HFF-Myc (cell line): ENCODE measurements around the gene ATG4B.

Experiments used
- DNase-seq: peaks from one replicate; pipeline ENCODE4 v3.0.0-alpha.2; 2011; ENCODE audit warnings: low read depth; ENCODE audit errors: extremely low read depth
- H3K4me3 ChIP-seq: replicated peaks from 2 replicates; pipeline ENCODE4 v1.5.1; 2011; ENCODE audit warnings: low read depth, mild to moderate bottlenecking, control low read depth, low read length
- TF ChIP-seq, protein P1 (sequence below): IDR thresholded peaks from 2 replicates; pipeline ENCODE4 v1.5.1; 2012; ENCODE audit warnings: mild to moderate bottlenecking, low read depth, low read length, control low read depth; ENCODE audit errors: missing control alignments

The ATG4B gene

DNA sequence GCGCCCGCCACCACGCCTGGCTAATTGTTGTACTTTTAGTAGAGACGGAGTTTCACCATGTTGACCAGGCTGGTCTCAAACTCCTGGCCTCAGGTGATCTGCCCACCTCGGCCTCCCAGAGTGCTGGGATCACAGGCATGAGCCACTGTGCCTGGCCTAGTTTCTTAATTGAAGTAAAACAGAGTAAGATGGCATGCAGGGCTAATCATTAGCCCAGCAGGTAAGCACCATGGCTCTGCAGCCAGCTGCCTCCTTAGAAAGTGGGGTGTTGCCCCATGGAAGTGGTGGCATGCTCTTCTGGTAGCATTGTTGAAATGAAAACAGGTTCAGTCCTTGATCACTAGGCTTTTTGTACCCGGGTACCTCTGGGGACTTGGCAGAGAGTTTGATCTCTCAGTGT is 12.4 kb downstream of the ATG4B start:
- TF ChIP-seq, protein P1, sequence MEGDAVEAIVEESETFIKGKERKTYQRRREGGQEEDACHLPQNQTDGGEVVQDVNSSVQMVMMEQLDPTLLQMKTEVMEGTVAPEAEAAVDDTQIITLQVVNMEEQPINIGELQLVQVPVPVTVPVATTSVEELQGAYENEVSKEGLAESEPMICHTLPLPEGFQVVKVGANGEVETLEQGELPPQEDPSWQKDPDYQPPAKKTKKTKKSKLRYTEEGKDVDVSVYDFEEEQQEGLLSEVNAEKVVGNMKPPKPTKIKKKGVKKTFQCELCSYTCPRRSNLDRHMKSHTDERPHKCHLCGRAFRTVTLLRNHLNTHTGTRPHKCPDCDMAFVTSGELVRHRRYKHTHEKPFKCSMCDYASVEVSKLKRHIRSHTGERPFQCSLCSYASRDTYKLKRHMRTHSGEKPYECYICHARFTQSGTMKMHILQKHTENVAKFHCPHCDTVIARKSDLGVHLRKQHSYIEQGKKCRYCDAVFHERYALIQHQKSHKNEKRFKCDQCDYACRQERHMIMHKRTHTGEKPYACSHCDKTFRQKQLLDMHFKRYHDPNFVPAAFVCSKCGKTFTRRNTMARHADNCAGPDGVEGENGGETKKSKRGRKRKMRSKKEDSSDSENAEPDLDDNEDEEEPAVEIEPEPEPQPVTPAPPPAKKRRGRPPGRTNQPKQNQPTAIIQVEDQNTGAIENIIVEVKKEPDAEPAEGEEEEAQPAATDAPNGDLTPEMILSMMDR: no peak
- H3K4me3 ChIP-seq: no peak overlapping the region
- no peak for DNase-seq

DNA sequence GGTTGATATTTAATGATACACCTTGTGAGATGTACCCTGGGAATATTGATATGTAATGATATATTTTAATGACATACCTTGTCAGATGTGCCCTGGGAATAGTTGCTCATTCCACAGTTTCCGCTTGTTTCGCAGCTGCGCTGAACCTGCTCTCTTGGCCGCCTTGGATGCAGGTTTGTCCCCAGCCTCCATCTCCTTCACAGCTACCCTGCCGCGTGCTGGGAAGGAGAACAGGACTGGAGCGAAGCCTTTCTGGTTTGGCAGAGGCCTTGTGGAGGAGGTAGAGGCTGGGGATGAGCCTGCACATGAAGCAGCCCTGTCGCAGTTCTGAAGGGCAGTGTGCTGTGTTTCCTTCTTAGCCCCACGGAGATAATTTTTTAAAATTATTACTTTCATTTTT is 14.6 kb downstream of the ATG4B start:
- TF ChIP-seq, protein P1: no peak
- no peak overlapping the region for H3K4me3 ChIP-seq
- DNase-seq: no peak

DNA sequence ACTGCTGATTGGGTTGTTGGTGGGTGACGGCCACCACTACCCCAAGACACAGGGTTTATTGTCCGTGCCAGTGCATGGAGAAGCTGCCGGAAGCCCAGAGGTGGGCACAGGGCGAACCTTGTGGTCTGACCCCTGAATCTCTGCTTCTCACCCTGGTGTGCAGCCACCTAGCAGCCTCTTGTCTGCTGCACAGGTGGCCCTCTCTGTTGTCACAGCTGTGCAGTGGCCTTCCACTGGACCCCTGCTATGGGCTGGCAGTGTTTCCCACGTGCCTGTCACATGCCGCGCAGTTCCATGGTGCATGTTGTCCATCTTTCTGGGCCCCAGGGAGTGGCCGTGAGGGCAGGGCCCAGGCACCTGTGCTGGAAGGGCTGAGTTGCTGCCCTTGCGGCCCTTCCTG is 15.2 kb downstream of the ATG4B start:
- TF ChIP-seq, protein P1: no peak
- H3K4me3 ChIP-seq: no peak overlapping the region
- no peak for DNase-seq

DNA sequence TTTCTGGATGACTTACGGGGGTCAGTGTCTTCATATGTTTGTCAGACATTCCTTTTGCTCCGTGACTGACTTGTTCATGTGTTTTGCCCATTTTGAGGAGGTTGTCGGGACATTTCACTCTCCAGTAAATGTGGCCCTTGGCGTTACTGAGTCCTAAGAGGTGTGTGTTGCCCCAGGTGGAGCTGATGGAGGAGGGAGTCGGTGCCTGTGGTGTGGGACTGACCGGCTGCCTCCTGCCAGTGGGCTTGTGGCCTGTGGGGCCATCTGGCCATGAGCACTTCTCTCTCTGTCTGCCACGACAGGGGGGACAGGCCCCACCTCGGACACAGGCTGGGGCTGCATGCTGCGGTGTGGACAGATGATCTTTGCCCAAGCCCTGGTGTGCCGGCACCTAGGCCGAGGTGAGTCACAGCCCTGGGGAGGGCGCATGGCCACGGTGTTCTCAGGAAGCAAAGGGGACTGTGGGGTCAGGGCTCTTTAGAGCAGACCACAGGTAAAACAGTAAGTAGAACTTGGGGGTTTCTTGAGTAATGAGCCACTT is 15.8 kb downstream of the ATG4B start:
- TF ChIP-seq, protein P1: no peak
- H3K4me3 ChIP-seq: no peak overlapping the region
- DNase-seq: no peak

DNA sequence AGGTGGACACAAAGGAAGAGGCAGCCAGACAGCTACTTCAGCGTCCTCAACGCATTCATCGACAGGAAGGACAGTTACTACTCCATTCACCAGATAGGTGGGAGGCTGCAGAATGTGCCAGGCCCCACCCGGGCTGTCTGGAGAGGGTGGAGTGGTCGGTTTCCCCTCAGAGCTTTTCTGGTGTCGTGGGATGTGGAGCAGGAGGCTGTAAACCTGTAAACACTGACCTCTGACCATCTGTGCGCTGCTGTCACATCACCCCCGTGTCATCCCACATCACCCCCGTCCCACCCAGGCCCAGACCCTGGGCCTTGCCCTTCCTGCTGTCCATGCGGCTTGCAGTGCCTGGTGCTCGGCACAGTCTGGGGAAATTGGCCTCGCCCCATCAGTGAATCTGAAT is 17.1 kb downstream of the ATG4B start:
- DNase-seq: no peak
- TF ChIP-seq, protein P1: no peak

DNA sequence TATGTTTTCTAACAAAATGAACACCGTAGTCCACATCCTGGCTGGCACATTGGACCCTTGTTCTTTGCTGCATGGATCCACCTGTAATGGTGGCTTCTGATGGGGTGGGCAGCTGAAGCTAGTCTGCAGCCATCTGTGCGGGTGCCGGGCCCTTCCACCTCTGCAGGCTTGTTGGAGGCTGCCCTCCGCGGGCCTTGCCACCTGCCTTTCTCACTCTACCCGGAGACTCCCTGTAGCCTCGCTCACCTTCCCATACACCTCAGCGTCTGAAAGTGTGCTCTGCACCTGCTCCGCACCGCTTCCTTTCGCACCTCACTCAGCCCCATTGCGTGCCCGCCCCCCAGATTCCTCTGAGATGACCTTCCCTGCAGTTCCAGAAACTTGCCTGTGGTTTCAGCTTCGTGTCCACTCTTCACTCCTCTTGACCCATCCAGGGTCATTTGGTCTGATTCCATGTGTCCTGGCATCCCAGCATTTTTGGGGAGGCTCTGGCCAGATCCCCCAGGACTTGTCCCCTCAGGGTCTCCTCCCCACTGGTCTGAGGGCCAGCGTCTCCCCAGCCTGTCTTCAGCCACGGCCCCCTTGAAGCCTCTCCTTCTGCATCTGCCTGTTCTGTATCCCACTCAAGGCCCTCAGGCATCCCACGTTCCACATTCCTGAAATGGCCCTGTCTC is 18.2 kb downstream of the ATG4B start:
- H3K4me3 ChIP-seq: no peak overlapping the region
- TF ChIP-seq, protein P1: no peak
- no peak for DNase-seq

More for the DNA sequence above, 17.1 kb downstream of the ATG4B start:
- H3K4me3 ChIP-seq: no peak overlapping the region

DNA sequence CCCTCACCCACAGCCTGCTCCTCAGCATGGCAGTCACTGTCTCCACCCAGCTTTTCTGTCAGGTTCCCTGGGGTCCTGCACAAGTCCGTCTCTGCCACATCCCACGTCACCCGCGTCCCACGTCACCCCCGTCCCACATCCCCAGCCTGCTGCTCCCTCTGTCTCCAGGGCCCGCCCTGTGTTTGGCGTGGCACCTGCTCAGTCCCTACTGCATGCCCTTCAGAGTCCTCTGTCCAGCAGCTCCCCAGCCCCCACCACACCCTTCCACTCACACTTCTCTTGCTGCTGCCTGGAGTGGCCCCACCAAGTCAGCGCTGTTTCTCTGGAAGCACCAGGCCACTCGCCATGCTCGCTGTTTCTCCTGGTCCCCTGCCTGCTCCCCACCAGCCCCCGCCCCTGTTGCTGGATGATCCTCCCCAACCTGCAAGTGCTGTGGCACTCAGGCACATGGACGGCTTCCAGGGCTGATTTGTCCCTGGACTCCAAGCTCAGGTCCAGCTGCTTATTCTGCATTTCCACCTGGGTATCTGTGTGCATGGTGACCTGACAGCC is 18.8 kb downstream of the ATG4B start:
- no peak overlapping the region for H3K4me3 ChIP-seq
- no peak for DNase-seq
- TF ChIP-seq, protein P1: no peak
